GM23338 (cell line): Measurements from ENCODE around the gene SMG1.
"Not testable (repeated sequence)": the region's sequence is repeated elsewhere in the genome, so short reads cannot be mapped to it uniquely, and the experiment has no call there.

ENCODE experiments used
- CTCF ChIP-seq, 2 experiments: fragments of 200-600 bp in 1 of 2; sonication (generic) in 1 of 2; conservative IDR thresholded peaks; 2 replicates each; pipeline versions ENCODE4 v1.5.1 to v1.6.1; 2016 to 2017; ENCODE audit warnings: antibody characterized with exemption in 2 of 2, low read depth in 2 of 2, mild to moderate bottlenecking in 2 of 2, moderate library complexity in 1 of 2
- EZH2 ChIP-seq: fragments of 200-600 bp; sonication (generic); IDR thresholded peaks from one replicate; pipeline ENCODE4 v1.8.0; 2017; ENCODE audit warnings: antibody characterized with exemption, mild to moderate bottlenecking, low read depth; ENCODE audit not compliant: unreplicated experiment

GRCh38 chr16:18909585-18909984, 16.6 kb downstream of the SMG1 start:
- TF ChIP-seq EZH2; CTCF (conservative IDR thresholded peaks at IDR 0.05; ENCODE audit: low read depth in 2 of 2): not testable (repeated sequence)
